Measurements from ENCODE around the gene CLEC4D. TPM values are rescaled to one million over a fixed set of nuclear protein-coding genes. Genes with fewer than 3 reads are reported as not detected.

The CLEC4D gene
- total RNA-seq, 1 experiment from 2014 or later, result 0.42 TPM

DNA sequence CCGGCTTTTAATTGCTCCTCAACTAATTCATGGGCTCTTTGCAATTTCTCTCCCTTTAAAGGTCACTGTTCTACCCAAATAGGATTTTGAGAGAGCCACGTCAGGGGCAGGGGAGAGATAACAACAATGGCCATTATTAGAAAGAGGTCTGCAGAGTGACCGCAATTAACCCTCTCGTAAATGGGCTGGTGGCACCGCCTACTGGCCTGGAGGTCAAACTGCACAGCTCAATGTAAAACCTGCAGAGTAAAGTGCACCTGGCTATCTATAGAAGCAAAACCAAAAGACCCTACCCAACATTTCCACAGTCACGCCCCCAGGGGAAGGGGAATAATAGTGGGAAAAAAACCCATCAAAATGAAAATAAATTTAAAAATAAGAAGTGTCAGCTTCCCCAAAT, 49.0 kb downstream of the CLEC4D start:
- no peak overlapping the region for H3K18ac ChIP-seq (ENCODE audit: insufficient read length, low read depth, low read length)
- H3K14ac ChIP-seq (ENCODE audit: insufficient read depth, low read length), result no peak overlapping the region
- no peak overlapping the region for H3K23ac ChIP-seq (ENCODE audit: insufficient read length, low read depth, low read length)
- Mint-ChIP-seq H3K4me1 (peaks cover 37 to 38% of the 10 kb centered on the region in 2 experiments), H3K27me3 (ENCODE audit: low read depth) (no peaks in the 10 kb centered on the region), H3K27ac (peak overlapping the region in 1 of 3 experiments; percentile 71; a peak in 1 of 7 replicates), H3K9me3 (peaks cover 8 to 17% of the 10 kb centered on the region in 2 experiments), H3K4me3 (no peak overlapping the region), H3K36me3 (ENCODE audit: insufficient read depth in 1 of 3, low read depth in 3 of 3) (peaks cover 0 to 18% (median 12%) of the 10 kb centered on the region in 3 experiments; a peak in 5 of 7 replicates)
- no peak overlapping the region for H2BK120ac ChIP-seq (ENCODE audit: low read depth, low read length, poor library complexity, severe bottlenecking)
- no peaks in the 10 kb centered on the region for H3K79me1 ChIP-seq (ENCODE audit: insufficient read depth, low read depth, low read length, poor library complexity, severe bottlenecking)
- no peak overlapping the region for H3K4ac ChIP-seq (ENCODE audit: low read depth, low read length)
- WGBS (ENCODE audit: extremely low coverage, insufficient read length, low lambda C conversion rate), result no CpG with 5 or more reads among the region's 6 CpGs
- DNase-seq, result peak; percentile 35
- H3T11ph ChIP-seq (ENCODE audit: low read length), result no peak overlapping the region
- H2AK5ac ChIP-seq (ENCODE audit: insufficient read length, low read length), result no peak overlapping the region
- no peaks in the 10 kb centered on the region for H3K79me2 ChIP-seq (ENCODE audit: insufficient read depth, low read length)
- no peak overlapping the region for H4K8ac ChIP-seq (replicated peaks; ENCODE audit: insufficient read length, low read depth, low read length)
- H3K4me2 ChIP-seq (ENCODE audit: insufficient read depth, insufficient read length, low read length), result no peak overlapping the region
- no peaks in the 10 kb centered on the region; the same call in 1 of the 2 replicates for H3K4me1 ChIP-seq (ENCODE audit: insufficient read depth, low read length)
- no peak overlapping the region for H4K91ac ChIP-seq (ENCODE audit: insufficient read length, low read depth, low read length)
- no peak overlapping the region for H3K27ac ChIP-seq (ENCODE audit: insufficient read length, low read depth, low read length)
- H3K9me3 ChIP-seq (ENCODE audit: control insufficient read depth, low read depth, low read length), result peaks cover 3% of the 10 kb centered on the region
- no peak overlapping the region for H2AFZ ChIP-seq (ENCODE audit: low read length)
- no peak overlapping the region for H2BK12ac ChIP-seq (ENCODE audit: insufficient read length, low read depth, low read length)
- H3K27me3 ChIP-seq (ENCODE audit: insufficient read depth, low read length), result no peaks in the 10 kb centered on the region
- H3K23me2 ChIP-seq (ENCODE audit: insufficient read length, low read depth, low read length, poor library complexity, severe bottlenecking), result no peaks in the 10 kb centered on the region
- H4K5ac ChIP-seq (ENCODE audit: insufficient read length, low read depth, low read length), result no peak overlapping the region
- no peaks in the 10 kb centered on the region for H4K20me1 ChIP-seq (ENCODE audit: control insufficient read depth, insufficient read depth, insufficient read length)
- H3K9ac ChIP-seq (ENCODE audit: extremely low read depth, insufficient read length, low read length), result no peak overlapping the region
- H2BK20ac ChIP-seq (ENCODE audit: low read depth, low read length, poor library complexity, severe bottlenecking), result no peak overlapping the region
- TF ChIP-seq, protein P1, sequence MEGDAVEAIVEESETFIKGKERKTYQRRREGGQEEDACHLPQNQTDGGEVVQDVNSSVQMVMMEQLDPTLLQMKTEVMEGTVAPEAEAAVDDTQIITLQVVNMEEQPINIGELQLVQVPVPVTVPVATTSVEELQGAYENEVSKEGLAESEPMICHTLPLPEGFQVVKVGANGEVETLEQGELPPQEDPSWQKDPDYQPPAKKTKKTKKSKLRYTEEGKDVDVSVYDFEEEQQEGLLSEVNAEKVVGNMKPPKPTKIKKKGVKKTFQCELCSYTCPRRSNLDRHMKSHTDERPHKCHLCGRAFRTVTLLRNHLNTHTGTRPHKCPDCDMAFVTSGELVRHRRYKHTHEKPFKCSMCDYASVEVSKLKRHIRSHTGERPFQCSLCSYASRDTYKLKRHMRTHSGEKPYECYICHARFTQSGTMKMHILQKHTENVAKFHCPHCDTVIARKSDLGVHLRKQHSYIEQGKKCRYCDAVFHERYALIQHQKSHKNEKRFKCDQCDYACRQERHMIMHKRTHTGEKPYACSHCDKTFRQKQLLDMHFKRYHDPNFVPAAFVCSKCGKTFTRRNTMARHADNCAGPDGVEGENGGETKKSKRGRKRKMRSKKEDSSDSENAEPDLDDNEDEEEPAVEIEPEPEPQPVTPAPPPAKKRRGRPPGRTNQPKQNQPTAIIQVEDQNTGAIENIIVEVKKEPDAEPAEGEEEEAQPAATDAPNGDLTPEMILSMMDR (conservative IDR thresholded peaks at IDR 0.05), result peak; percentile 73
- no peak overlapping the region for H2BK5ac ChIP-seq (ENCODE audit: insufficient read length, low read length)
- no peak overlapping the region for H3K56ac ChIP-seq (ENCODE audit: insufficient read length, low read depth, low read length)
- H2BK15ac ChIP-seq (ENCODE audit: low read depth, low read length), result no peak overlapping the region
